Left forelimb (tissue), 1 donor: Measurements from ENCODE around the gene MPST.

Experiments
- DNase-seq: peaks from one replicate; pipeline ENCODE4 v3.0.0-alpha.2; 2018; ENCODE audit warnings: low spot score

MPST gene

GRCh38 chr22:37000676-37001534, 18.6 kb upstream of the MPST start:
- DNase-seq: no peak

- no peak for DNase-seq
These were observed 17.7 kb upstream of the MPST start for GRCh38 chr22:37001826-37002225.

DNA sequence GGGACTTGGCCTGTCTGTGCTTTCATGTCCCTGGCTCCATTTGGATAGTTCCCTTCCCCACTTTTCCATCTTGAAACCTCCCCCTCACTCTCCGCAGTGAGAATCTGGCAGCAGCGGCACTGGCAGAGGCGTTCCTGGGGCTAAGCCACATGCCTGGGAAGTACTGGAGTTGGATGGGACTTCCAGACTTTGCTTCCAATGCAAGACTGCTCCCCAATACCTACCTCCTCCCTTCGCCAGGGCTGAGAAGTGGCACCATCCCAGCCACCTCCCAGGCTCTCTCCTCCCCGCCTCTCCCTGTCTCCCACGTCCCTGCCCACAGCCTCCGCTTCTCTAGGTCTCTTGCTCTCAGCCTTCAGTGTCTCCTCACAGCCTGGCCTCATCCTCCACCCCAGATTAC, 16.9 kb upstream of the MPST start:
- no peak for DNase-seq

DNA sequence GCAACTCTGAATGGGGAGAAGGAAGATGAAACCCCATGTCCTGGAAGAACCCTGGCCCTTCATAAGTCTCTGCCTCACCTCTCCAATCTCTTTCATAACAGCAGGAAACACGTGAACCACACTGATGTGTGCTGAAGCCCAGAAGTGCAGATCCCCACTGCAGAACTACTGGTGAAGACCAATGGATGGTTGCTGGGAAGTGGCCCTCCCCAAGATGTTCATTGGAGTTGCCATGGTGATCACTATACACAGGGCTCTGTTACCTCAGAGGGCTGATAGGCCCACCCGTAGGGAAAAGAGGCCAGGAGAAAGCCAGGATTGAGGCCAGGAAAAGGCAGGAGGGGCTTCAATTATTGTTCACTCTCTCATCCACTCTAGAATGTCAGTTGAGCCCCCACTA, 11.9 kb upstream of the MPST start:
- DNase-seq: no peak

DNA sequence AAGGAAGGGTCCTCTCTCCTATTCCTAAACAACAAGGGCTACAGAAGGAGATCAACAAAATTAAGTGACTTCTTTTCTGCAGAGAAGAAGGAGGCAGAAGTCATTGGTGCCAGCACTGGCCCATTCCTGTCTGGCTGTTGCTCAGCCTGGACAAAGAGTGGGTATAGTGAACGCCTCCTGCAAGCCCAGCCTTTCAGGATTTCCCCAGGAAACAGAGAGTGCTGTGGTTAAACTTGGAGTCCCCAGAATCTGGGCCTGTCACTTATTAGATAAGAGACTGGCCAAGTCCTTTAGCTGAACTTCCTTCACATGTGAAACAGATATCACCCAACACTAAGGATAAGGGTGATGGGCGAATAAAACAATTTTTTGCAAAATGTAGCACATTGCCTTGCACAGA, 11.2 kb upstream of the MPST start:
- no peak for DNase-seq

DNA sequence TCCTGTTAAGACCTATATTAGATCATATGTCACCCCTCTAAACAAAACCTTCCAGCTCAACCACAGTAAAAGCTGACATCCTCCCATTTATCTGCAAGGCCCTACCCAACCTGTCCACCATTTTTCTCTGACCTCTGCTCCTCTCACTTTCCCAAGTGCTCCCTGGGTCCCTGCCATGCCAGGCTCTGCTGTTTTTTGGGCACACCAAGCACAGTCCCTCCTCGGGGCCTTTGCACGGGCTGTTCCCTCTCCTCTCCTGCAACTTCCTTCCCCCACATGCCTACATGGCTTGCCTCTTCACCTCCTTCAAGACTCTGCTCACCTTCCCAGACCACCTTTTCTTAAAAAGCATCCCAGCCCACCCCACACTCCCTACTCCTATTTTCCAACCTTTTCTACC, 10.1 kb upstream of the MPST start:
- no peak for DNase-seq

DNA sequence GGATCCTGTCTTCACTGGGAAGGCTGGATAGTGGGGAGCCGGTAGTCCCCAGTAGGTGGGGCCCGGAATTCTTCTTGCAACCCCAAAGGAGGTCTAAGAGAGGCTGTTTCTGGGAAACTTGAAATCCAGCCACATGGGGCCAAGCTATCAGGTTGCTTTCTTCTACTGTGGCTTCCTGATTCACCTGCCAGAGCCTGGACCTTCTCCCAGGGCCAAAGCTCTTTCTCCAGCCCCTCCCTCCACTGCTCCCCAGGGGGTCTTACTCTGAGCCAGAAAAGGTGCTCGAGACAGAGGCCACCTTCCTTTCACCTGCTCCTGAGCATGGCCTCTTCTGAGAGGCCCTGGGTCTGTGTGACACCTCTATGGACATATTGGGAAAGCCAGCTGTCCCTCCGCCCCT, 9.4 kb upstream of the MPST start:
- no peak for DNase-seq

- no peak for DNase-seq
These were observed 8.6 kb upstream of the MPST start for GRCh38 chr22:37010976-37011375.

- no peak for DNase-seq
These were observed 8.1 kb upstream of the MPST start for GRCh38 chr22:37011472-37011871.

GRCh38 chr22:37012262-37012904, 7.2 kb upstream of the MPST start:
- no peak for DNase-seq

- no peak for DNase-seq
These were observed 6.6 kb upstream of the MPST start for GRCh38 chr22:37012956-37013355.

DNA sequence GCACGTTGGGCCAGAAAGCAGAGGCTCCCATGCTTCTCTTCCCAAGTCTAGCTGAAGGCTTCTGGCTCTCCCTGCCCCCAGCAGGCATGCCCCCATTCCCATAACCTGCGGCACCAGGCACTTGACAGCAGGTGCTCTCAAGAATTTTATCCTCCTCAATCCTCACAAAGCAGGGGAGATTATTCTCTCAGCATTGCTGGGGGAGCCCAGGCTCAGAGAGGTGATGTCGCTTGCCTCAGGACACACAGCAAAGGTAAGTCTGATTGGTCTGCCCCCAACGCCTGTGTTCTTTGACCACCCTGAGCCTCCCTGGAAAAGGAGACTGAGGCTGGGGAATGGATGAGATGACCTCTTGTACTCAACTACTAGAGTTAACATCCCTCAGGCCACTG, 5.1 kb upstream of the MPST start:
- DNase-seq: no peak

GRCh38 chr22:37014835-37015586, 4.5 kb upstream of the MPST start:
- DNase-seq: no peak

DNA sequence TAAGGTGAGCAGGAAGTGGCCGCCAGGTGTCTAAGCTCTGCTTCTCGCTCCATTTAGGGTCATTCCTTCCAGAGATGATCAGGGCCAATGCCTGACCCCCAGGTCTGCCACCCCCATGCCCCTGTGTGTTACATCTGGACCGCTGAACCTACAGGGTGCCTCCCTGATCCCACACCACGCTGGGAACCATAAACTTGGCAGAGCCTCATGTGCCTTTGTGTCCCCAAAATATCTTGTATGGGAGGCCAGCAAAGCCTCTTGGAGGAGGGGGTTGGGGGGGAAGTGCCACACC, 4.0 kb upstream of the MPST start:
- DNase-seq: no peak

DNA sequence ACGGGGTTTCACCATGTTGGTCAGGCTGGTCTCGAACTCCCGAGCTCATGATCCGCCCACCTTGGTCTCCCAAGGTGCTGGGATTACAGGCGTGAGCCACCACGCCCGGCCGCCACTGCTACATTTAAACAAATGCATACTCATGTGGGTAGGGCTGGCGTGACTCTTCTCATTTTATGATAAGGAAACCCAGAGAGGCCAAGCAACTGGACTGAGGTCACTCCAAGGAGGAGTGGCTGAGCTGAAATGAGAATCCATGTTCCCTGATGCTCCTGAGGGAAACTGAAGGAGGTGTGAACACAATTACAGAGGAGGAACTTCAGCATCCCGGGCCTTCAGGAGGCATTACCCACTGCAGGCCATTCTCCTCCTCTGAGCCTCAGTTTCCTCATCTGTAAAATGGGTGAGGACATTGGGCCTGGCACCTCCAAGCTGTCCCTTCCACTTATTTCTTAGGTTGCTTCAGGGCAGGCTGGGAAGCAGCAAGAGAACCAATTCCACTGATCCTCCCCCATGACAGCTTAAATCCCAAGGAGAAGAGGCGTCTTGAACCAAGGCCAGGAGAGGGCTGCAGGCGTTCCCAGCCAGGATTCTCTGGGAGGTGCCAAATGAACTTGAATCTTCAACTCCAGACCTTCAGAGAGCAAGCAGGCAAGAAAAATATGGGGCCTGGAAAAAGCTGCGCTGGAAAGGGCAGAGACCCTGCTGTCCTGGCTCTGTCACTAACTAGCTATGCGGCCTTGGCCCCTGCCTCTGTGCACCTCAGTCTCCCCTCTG, 3.2 kb upstream of the MPST start:
- no peak for DNase-seq

DNA sequence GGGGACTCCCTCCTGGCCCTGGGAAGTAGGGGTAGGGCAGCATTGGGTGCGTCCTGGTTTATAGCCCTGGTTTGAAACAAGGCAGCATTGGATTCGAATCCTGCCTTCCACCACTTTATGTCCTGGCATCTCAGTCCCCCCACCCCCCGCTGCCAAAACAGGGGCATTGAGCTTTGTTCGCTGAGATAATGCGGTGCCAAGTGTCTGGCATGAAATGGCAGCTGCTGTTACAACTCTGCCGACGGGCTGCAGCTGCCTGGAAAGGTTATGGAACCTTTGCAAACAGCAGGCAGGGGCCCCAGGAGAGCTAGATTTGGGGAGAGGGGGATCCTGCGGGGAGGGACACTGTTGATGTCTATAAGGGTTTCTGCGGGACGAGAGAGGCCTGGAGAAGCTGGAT, 2.2 kb upstream of the MPST start:
- DNase-seq: no peak

GRCh38 chr22:37018086-37018814, 1.3 kb upstream of the MPST start:
- no peak for DNase-seq

DNA sequence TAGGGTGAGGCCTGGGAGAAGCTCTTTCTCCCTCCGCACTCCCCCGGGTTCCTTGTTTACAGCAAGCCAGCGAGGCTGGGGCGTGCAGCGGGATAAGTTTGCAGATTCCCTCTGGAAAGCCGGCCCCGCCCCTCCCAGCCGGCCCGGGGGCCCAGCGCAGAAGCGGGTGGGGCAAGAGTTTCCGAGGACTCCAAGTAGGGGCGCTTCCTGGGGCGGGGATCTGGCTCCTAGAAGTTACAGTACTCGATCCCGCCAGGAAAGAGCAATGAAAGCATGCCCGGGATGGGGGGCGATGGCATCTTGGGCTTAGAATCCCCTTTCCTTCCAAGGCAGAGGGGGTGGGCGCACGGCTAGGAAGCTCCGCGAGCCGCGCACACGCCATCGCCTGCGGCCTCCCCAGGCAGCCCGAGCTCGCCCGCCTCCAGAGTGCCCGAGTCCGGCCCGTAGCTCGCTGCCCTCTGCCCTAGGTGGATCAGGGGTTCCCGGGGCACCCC, 680 bp upstream of the MPST start:
- peak; percentile 84 for DNase-seq

GRCh38 chr22:37020192-37020479, 594 bp downstream of the MPST start:
- no peak for DNase-seq

GRCh38 chr22:37021041-37021440, 1.5 kb downstream of the MPST start:
- DNase-seq: no peak

- DNase-seq: no peak
These were observed 2.4 kb downstream of the MPST start for GRCh38 chr22:37021710-37022482.
